Adrenal gland (tissue), 12 donors: ENCODE results near the gene MUC5B. TPM values are rescaled to one million over a fixed set of nuclear protein-coding genes. Genes with fewer than 3 reads are reported as not detected.

Experiments
- DNase-seq, 7 donors: peaks; one replicate each; pipeline ENCODE4 v3.0.0-alpha.2; 2019 to 2020
- H3K27ac ChIP-seq, 5 donors: fragments of 200-600 bp; sonication (generic) in 4 of 5; 1 replicate in 3 of 5; 2 replicates in 2 of 5; pipeline versions ENCODE4 v1.5.1 to v1.8.0; 2016 to 2020; ENCODE audit warnings: mild to moderate bottlenecking in 1 of 5
- H3K27me3 ChIP-seq: fragments of 200-600 bp; 2 replicates; pipeline ENCODE4 v1.8.0; 2021
- H3K36me3 ChIP-seq, 2 donors: fragments of 200-600 bp; replicated peaks in 1 of 2; 1 replicate in 1 of 2; 2 replicates in 1 of 2; pipeline versions ENCODE4 v1.5.1 to v1.8.0; 2018 to 2022
- H3K4me1 ChIP-seq, 2 donors: fragments of 200-600 bp; replicated peaks in 1 of 2; 1 replicate in 1 of 2; 2 replicates in 1 of 2; pipeline versions ENCODE4 v1.5.1 to v1.8.0; 2018 to 2021
- H3K4me3 ChIP-seq, 4 donors: fragments of 200-600 bp; sonication (generic) in 3 of 4; one replicate each; pipeline ENCODE4 v1.5.1; 2016 to 2018
- H3K9me3 ChIP-seq, 3 donors: fragments of 200-600 bp; sonication (generic) in 1 of 3; replicated peaks in 1 of 3; 1 replicate in 2 of 3; 2 replicates in 1 of 3; pipeline versions ENCODE4 v1.5.1 to v1.8.0; 2016 to 2021
- POLR2A ChIP-seq, 2 donors: fragments of 450-650 bp; IDR thresholded peaks; one replicate each; pipeline ENCODE4 v1.6.1; 2017; ENCODE audit warnings: antibody characterized with exemption in 2 of 2, mild to moderate bottlenecking in 2 of 2, moderate library complexity in 1 of 2
- WGBS, 4 donors: extraction: QIAGEN DNeasy Blood & Tissue Kit in 2 of 4; methylation state at CpG; one replicate each; pipeline versions ENCODE4 v1.1.5 to v1.1.7; 2013 to 2017; 5-methylcytosine and 5-hydroxymethylcytosine counted together
- intact Hi-C, 2 donors: fragments of 100-400 bp; cut with DNase I; formaldehyde crosslinking; loops; one replicate each; pipeline versions ENCODE4 v1.14.1 to v1.15.0; 2022 to 2023
- polyA plus RNA-seq, 3 donors: library from polyadenylated mRNA; stranded (reverse); fragments of 200-250 nt in 2 of 3; fragments of 350-450 nt in 1 of 3; fragmentation: Illumina TruSeq in 1 of 3; extraction: RNeasy Lipid Tissue Mini Kit (QIAGEN cat#74804) in 1 of 3; gene quantifications; one replicate each; pipeline ENCODE4 v1.2.3, GENCODE V29; 2013 to 2014
- total RNA-seq, 9 donors: library from RNA; depleted of rRNA in 4 of 9; stranded (reverse); fragments of >200 nt in 4 of 9; fragments of 120-200 nt in 1 of 9; fragmentation: NEBNext Ultra II Directional in 1 of 9; extraction: Animal tissue kit (Norgen Biotek cat#: 25700) in 1 of 9; gene quantifications; one replicate each; pipeline versions ENCODE4 v1.1.0 to v1.2.4, GENCODE V29; 2013 to 2023
- TF ChIP-seq, protein P1 (sequence below), 6 experiments: fragments of 450-650 bp in 4 of 6; fragments of 200-600 bp in 2 of 6; sonication (generic) in 1 of 6; IDR thresholded peaks; 1 replicate in 5 of 6; 2 replicates in 1 of 6; pipeline versions ENCODE4 v1.5.1 to v1.8.0; 2016 to 2021; ENCODE audit warnings: antibody characterized with exemption in 6 of 6, mild to moderate bottlenecking in 2 of 6, moderate library complexity in 1 of 6
- donor health status: healthy with polysubstance abuse.
- donor health status: Bipolar disorder and iron deficiency.
- donor health status: DM: yes; HTN: yes; CAD: no.
- donor health status: DM: no; HTN: no; CAD: no.
- donor health status: DM: no; HTN: no; CAD: no.
- donor health status: DM: yes; HTN: yes; CAD: no.

Gene MUC5B
- total and polyA plus RNA-seq, 12 donors: under 0.01 to 0.95 (median 0.70) TPM; not detected in 7

DNA sequence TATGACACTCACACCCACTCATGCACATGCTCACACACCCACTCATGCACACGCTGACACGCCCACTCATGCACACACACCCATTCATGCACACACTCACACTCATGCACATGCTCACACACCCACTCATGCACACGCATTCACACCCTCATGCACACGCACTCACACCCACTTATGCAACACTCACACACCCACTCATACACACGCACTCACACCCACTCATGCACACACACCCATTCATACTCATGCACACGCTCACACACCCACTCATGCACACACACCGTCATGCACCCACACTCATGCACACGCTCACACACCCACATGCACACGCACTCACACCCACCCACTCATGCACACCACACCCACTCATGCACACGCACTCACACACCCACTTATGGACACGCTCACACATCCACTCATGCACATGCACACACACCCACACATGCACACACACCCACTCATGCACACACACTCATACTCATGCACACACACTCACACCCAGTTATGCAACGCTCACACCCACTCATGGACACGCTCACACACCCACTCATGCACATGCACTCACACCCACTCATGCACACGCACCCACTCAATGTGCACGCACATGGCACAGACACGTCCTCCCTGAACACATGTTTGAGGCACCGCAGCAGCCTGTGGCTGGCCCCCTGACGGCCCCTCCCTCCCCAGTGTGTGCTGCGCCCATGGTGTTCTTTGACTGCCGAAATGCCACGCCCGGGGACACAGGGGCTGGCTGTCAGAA lies 47.2 kb upstream of the MUC5B start:
- Histone ChIP-seq H3K4me1 (no peaks in the 10 kb centered on the region), H3K9me3 (no peaks in the 10 kb centered on the region), H3K27ac (no peak overlapping the region), H3K4me3 (no peak overlapping the region), H3K27me3 (peaks cover 4% of the 10 kb centered on the region), H3K36me3 (no peaks in the 10 kb centered on the region)
- intact Hi-C loops: no loop called here
- 81 to 87% (median 85%) methylated on average over 17 to 22 of the region's 22 CpGs for WGBS, 4 donors
- no peak for DNase-seq
- no peak for TF ChIP-seq POLR2A (IDR thresholded peaks at IDR 0.05)

DNA sequence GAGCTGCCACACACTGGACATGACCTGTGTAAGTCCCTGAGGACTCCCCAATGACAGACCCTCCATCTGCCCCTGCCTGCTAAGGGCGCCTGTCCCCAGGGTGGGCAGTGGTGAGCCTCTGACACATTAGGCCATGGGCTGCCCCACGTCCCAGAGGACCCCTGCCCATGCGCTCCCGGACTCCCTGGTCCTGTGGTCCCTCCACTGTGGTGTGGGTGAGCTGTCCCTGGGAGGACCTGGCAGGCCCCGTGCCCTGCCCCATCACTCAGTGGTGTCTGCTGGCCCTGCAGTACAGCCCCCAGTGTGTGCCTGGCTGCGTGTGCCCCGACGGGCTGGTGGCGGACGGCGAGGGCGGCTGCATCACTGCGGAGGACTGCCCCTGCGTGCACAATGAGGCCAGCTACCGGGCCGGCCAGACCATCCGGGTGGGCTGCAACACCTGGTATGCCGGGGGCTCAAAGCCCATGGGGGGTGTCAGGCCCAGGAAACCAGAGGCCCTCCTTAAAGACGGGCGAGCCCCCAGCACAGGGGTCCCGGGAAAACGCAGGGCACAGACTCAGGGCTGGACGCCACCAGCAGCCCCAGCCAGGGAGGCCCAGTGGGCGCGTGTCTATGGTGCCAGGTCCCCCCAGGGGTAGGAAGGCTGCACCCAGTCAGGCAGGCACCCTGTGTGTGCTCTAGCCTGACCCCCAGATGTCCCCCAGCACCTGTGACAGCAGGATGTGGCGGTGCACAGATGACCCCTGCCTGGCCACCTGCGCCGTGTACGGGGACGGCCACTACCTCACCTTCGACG lies 46.4 kb upstream of the MUC5B start:
- no peaks in the 10 kb centered on the region for H3K36me3 ChIP-seq
- H3K4me1 ChIP-seq: no peaks in the 10 kb centered on the region
- peaks cover 4% of the 10 kb centered on the region for H3K27me3 ChIP-seq
- WGBS, 4 donors: 86 to 91% (median 88%) methylated on average over 2 to 32 of the region's 32 CpGs
- TF ChIP-seq, protein P1, sequence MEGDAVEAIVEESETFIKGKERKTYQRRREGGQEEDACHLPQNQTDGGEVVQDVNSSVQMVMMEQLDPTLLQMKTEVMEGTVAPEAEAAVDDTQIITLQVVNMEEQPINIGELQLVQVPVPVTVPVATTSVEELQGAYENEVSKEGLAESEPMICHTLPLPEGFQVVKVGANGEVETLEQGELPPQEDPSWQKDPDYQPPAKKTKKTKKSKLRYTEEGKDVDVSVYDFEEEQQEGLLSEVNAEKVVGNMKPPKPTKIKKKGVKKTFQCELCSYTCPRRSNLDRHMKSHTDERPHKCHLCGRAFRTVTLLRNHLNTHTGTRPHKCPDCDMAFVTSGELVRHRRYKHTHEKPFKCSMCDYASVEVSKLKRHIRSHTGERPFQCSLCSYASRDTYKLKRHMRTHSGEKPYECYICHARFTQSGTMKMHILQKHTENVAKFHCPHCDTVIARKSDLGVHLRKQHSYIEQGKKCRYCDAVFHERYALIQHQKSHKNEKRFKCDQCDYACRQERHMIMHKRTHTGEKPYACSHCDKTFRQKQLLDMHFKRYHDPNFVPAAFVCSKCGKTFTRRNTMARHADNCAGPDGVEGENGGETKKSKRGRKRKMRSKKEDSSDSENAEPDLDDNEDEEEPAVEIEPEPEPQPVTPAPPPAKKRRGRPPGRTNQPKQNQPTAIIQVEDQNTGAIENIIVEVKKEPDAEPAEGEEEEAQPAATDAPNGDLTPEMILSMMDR (IDR thresholded peaks at IDR 0.05): no peak
- TF ChIP-seq POLR2A (IDR thresholded peaks at IDR 0.05): no peak
- no peaks in the 10 kb centered on the region for H3K9me3 ChIP-seq
- no peak for DNase-seq
- no peak overlapping the region for H3K27ac ChIP-seq
- H3K4me3 ChIP-seq: no peak overlapping the region
- intact Hi-C loops: no loop called here

DNA sequence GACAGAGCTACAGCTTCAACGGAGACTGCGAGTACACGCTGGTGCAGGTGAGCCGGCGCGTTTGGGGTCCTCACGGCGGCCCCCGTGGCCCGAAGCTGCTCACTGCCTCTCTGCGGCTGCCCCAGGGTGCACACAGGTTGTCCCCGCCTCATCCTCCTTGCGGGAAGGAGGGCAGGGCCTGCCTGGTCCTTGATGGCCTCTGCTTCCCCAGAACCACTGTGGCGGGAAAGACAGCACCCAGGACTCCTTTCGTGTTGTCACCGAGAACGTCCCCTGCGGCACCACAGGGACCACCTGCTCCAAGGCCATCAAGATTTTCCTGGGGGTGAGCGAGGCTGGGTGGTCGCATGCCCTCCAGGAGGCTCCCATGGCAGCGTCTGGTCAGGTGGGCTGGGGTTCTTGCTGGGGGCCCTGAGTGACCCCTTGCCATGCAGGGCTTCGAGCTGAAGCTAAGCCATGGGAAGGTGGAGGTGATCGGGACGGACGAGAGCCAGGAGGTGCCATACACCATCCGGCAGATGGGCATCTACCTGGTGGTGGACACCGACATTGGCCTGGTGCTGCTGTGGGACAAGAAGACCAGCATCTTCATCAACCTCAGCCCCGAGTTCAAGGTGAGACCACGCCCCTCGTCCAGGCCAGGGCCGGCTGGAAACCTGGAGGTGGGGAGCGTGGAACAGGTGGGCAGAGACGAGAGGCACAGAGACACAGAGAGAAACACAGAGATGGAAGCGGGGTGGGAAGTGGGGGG lies 45.7 kb upstream of the MUC5B start:
- intact Hi-C loops: no loop called here

DNA sequence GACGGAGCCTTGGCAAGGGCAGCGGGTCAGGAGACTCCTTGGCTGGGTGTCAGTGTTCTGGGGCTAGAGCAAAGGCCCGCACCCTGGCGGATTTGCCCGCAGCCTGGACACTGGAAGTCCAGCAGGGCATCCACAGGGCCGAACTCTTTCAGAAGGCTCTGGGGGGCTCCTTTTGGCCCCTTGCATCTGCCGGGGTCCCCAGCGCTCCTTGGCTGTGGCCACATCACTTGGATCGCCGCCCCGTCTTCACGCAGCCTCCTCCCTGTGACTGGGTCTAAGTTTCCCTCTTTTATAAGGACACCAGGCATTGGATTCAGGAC lies 45.1 kb upstream of the MUC5B start:
- Histone ChIP-seq H3K9me3 (no peaks in the 10 kb centered on the region), H3K4me3 (no peak overlapping the region), H3K4me1 (no peaks in the 10 kb centered on the region), H3K27me3 (peaks cover 4% of the 10 kb centered on the region), H3K36me3 (no peaks in the 10 kb centered on the region), H3K27ac (no peak overlapping the region)
- no peak for DNase-seq
- intact Hi-C loops: no loop called here
- 81 to 90% (median 84%) methylated on average over 5 to 12 of the region's 12 CpGs for WGBS, 4 donors
- no peak for TF ChIP-seq POLR2A (IDR thresholded peaks at IDR 0.05)
- TF ChIP-seq, protein P1 (IDR thresholded peaks at IDR 0.05): no peak

More for the DNA sequence above, 45.7 kb upstream of the MUC5B start:
- Histone ChIP-seq H3K9me3 (no peaks in the 10 kb centered on the region), H3K27me3 (peaks cover 4% of the 10 kb centered on the region), H3K4me1 (no peaks in the 10 kb centered on the region), H3K27ac (no peak overlapping the region), H3K36me3 (no peaks in the 10 kb centered on the region), H3K4me3 (no peak overlapping the region)
- 84 to 90% (median 85%) methylated on average over 16 to 34 of the region's 34 CpGs for WGBS, 4 donors
- no peak for TF ChIP-seq POLR2A (IDR thresholded peaks at IDR 0.05)
- TF ChIP-seq, protein P1 (IDR thresholded peaks at IDR 0.05): no peak
- no peak for DNase-seq
